Neural progenitor cell (in vitro differentiated cells): ENCODE measurements around the gene NCOR2.

Experiments used
- CTCF ChIP-seq: fragments of 200-600 bp; sonication (generic); IDR thresholded peaks from 2 replicates; pipeline ENCODE4 v1.5.1; 2017; ENCODE audit warnings: antibody characterized with exemption, mild to moderate bottlenecking
- EZH2 ChIP-seq: fragments of 200-600 bp; sonication (generic); IDR thresholded peaks from 2 replicates; pipeline ENCODE4 v1.6.1; 2017; ENCODE audit warnings: antibody characterized with exemption, mild to moderate bottlenecking, moderate library complexity

GRCh38 chr12:124524231-124524925 is 43.0 kb downstream of the NCOR2 start:
- no peak for TF ChIP-seq EZH2
- TF ChIP-seq CTCF = no peak
